Ammon's horn (tissue), 1 donor: ENCODE data around the gene KATNB1.
A peak's percentile ranks its signal among the peaks of the same experiment; 100 is the strongest.

Experiments used
- DNase-seq: peaks from one replicate; pipeline ENCODE4 v3.0.0-alpha.2; 2016; ENCODE audit warnings: low spot score

KATNB1 gene

DNA sequence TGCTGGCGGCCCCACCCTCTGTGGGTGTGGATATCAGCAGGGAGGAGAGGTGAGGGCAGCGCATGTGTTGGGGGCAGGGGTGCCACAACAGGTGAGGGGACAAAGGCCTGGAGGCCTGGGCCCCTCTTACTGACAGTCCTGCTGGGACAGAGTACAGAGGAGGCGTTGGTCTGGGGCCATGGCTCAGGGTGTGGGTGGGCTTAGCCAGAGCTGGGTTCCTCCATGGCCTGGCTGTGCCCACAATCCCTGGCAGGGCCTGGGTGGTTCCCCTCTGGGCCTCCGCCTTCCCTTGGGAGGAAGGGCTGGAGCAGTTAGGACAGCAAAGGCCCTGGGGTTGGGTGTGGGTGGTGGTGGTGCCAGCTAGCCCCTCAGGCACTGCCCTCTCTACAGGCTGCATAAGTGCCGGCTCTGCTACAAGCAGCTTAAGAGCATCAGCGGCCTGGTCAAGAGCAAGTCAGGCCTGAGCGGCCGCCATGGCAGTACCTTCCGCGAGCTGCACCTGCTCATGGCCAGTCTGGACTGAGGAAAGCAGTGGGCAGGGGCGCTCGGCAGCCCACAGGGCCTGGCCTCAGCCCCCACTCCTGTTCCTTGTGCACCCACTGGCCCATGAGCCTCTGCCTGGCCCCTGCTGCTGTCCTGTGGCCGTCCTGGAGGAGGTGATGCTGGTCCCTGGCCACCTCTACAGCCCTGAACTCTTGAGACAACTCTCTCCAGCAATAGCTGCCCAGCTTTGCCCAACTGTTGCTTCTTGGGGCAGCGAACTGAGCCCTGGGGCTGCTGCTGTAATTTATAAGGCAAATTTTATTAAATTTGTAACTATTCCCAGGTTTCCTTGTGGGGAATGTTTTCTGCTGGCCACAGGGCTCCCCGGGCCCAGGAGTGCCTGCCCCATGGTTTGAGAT is 21.1 kb downstream of the KATNB1 start:
- no peak for DNase-seq

DNA sequence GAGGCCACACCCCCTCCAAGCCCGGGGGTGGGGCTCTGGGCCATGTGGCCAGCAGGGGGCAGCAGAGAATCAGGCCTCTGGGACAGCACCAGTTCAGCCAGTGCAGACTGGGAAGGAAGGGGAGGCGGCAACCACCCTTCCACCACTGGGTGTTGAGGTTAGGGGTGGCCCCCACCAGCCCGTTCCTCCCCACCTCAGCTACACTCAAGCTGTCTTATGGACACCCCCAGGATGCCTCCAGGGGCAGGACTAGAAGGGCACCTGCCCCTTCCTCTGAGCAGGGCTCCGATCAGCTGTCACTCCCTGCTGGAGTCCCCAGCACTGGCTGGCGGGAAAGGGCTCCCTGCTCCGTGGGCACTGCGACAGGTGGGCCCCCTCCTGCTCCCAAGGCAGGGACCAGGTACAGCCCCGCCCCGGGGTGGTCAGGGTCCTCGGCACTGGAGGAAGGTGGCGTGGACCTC is 21.8 kb downstream of the KATNB1 start:
- DNase-seq: peak; percentile 82

DNA sequence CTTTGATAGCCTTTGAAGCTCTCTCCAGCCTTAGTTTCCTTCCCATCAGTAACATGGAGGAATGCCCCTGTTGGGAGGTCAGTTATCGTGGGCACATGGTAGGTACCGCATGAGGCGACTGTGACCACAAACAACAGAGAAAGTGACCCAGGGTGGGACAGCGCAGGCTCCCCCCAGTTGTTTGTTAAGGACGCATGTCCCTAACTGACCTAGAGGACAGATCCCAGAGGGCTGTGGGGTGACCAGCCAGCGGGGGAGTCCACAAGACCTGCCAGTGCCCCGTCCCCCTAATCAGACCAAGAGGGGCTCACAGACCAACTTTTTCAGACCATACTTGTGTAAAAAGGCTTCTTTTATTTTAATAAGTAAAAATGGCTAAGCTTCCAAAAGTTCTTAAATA is 22.3 kb downstream of the KATNB1 start:
- no peak for DNase-seq

GRCh38 chr16:57758331-57759117 is 23.0 kb downstream of the KATNB1 start:
- no peak for DNase-seq

GRCh38 chr16:57759131-57759530 is 23.6 kb downstream of the KATNB1 start:
- no peak for DNase-seq

- DNase-seq: no peak
These were observed 24.2 kb downstream of the KATNB1 start for GRCh38 chr16:57759541-57760356.

- no peak for DNase-seq
These were observed 25.0 kb downstream of the KATNB1 start for GRCh38 chr16:57760357-57761160.

DNA sequence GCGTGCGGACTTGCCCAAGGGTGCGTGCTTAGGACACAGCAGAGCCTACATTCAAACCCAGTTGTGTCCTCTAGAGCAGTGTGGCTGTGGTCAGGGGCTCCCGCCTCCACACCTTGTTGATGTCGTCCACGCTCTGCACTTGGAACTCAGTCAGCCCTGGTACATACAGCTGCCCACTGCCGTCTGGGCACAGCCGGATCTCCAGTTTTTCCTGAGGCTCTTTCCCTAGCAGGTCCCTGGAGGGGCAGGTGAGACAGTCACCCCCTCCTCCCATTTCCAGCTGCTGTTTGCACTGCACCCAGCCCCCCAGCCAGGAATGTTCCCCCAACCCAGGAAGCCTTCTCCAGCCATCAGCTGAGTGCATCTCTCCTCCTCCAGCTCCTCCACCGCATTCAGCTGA is 25.7 kb downstream of the KATNB1 start:
- DNase-seq: no peak

DNA sequence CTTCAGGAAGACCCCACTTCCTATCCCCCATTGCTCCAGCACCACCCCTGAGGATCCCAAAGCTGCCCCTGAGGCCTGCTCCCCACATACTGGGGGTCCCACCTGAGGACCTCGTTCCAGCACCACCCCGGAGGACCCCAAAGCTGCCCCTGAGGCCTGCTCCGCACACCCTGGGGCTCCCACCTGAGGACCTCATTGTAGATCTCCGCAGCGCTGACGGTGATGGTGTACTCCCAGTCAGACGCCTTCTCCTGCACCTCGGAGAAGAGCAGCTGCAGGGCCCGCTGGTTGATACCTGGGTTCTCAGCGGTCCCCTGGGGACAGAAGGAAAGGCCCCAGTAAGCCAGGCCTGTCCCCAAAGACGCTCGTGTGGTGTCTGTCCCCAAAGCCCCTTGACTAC is 26.4 kb downstream of the KATNB1 start:
- no peak for DNase-seq

GRCh38 chr16:57762365-57763040 is 26.9 kb downstream of the KATNB1 start:
- no peak for DNase-seq

GRCh38 chr16:57763285-57764005 is 27.9 kb downstream of the KATNB1 start:
- DNase-seq: no peak

GRCh38 chr16:57764006-57764340 is 28.4 kb downstream of the KATNB1 start:
- no peak for DNase-seq

GRCh38 chr16:57764341-57765159 is 29.0 kb downstream of the KATNB1 start:
- no peak for DNase-seq

- no peak for DNase-seq
These were observed 29.7 kb downstream of the KATNB1 start for GRCh38 chr16:57765160-57765728.

- no peak for DNase-seq
These were observed 31.3 kb downstream of the KATNB1 start for GRCh38 chr16:57766714-57767348.

DNA sequence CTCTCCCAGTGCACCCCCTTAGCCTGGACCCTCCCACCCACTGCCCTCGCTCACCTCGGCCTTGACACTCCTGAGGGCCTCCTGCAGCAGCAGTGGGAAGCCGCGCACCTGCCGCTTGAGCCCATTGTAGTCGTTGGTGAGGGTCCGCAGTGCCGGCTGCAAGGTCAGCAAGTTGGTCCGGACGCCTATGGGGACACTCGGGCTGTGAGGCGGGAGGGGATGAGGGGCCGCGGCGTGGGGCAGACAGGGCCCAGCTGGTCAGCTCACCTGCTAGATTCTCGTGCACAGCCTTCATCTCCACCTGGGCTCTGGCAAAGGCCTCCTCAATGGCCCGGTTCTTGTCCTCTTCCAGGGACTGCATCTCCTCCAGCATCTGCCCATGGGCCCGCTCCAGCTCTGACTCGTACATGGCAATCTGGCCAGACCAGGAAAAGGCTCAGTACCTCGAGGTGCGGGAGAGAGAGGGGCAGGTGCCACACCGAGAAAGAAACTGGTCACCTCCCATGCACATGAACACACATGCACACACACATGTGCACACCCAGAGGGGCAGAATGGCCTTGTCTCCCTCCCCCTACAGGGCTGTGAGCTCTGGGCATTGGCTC is 34.1 kb downstream of the KATNB1 start:
- no peak for DNase-seq

- DNase-seq: no peak
These were observed 34.8 kb downstream of the KATNB1 start for GRCh38 chr16:57770361-57770760.
